Measurements from ENCODE around the gene MAGEB2.

DNA sequence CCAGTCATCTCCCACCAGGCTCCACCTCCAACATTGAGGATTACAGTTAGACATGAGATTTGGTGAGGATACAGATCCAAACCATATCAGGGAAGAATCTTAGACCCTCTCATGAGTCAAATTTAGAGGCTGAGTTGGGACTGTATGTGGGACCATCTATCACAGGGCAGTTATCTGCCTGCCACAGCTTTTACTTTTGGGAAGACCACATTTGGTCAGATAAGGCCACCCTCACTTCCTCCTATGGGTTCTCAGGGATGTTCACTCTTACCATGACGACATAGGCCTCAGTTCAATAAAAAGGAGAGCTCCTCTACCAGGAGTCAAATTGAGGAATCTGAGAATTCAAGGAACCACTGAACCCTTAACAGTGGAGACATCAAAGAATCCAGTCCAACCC is 2.1 kb downstream of the MAGEB2 start:
- TF ChIP-seq, protein P1, sequence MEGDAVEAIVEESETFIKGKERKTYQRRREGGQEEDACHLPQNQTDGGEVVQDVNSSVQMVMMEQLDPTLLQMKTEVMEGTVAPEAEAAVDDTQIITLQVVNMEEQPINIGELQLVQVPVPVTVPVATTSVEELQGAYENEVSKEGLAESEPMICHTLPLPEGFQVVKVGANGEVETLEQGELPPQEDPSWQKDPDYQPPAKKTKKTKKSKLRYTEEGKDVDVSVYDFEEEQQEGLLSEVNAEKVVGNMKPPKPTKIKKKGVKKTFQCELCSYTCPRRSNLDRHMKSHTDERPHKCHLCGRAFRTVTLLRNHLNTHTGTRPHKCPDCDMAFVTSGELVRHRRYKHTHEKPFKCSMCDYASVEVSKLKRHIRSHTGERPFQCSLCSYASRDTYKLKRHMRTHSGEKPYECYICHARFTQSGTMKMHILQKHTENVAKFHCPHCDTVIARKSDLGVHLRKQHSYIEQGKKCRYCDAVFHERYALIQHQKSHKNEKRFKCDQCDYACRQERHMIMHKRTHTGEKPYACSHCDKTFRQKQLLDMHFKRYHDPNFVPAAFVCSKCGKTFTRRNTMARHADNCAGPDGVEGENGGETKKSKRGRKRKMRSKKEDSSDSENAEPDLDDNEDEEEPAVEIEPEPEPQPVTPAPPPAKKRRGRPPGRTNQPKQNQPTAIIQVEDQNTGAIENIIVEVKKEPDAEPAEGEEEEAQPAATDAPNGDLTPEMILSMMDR (IDR thresholded peaks at IDR 0.05), result no peak
- no peak for TF ChIP-seq POLR2A (IDR thresholded peaks at IDR 0.05)

All from adrenal gland (tissue), 5 donors.